Tibial artery (tissue), 4 donors: ENCODE data around the gene INF2.

Source experiments
- DNase-seq, 2 donors: peaks; one replicate each; pipeline ENCODE4 v3.0.0-alpha.2; 2019
- H3K27ac ChIP-seq, 2 donors: fragments of 200-600 bp; sonication (generic) in 1 of 2; 1 replicate in 1 of 2; 2 replicates in 1 of 2; pipeline ENCODE4 v1.5.1; 2018 to 2019; ENCODE audit warnings: mild to moderate bottlenecking in 1 of 2
- H3K27me3 ChIP-seq, 2 donors: fragments of 200-600 bp; sonication (generic) in 1 of 2; one replicate each; pipeline versions ENCODE4 v1.5.1 to v1.6.0; 2016 to 2019
- H3K36me3 ChIP-seq, 3 donors: fragments of 200-600 bp; sonication (generic) in 2 of 3; one replicate each; pipeline ENCODE4 v1.5.1; 2016 to 2019; ENCODE audit warnings: mild to moderate bottlenecking in 2 of 3
- H3K4me1 ChIP-seq, 4 donors: fragments of 200-600 bp; sonication (generic) in 2 of 4; 1 replicate in 3 of 4; 2 replicates in 1 of 4; pipeline ENCODE4 v1.5.1; 2016 to 2019
- H3K4me3 ChIP-seq, 2 donors: fragments of 200-600 bp; sonication (generic) in 1 of 2; 1 replicate in 1 of 2; 2 replicates in 1 of 2; pipeline ENCODE4 v1.5.1; 2018 to 2019; ENCODE audit warnings: mild to moderate bottlenecking in 2 of 2
- H3K9me3 ChIP-seq, 3 donors: fragments of 200-600 bp; sonication (generic) in 1 of 3; one replicate each; pipeline ENCODE4 v1.5.1; 2016 to 2019
- CTCF ChIP-seq, 2 experiments: fragments of 200-600 bp in 1 of 2; fragments of 450-650 bp in 1 of 2; IDR thresholded peaks; one replicate each; pipeline ENCODE4 v1.5.1; 2017 to 2019; ENCODE audit warnings: antibody characterized with exemption in 2 of 2, mild to moderate bottlenecking in 1 of 2, moderate library complexity in 1 of 2
- intact Hi-C: fragments of 100-400 bp; cut with DNase I; formaldehyde crosslinking; loops from one replicate; pipeline ENCODE4 v1.15.0; 2023; ENCODE audit warnings: low total_unique reads

The INF2 gene

DNA sequence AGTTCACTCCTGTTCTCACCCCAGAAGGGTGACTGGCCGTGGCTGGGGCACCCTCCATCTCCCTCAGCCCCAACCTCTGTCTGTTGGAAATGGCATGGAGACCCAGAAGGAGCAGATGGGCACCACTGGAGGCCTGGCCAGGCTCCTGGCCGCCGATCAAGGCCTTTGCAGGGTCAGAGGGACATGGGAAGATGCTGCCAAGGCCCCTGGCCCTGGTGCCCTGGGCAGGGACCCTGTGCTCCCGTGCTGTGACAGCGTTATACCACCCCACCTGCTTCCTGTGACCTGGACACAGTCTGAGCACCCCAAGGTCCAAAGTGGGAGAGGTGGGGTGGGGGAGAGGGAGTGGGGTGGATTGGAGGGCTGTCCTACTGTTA lies 3.5 kb downstream of the INF2 start:
- peaks cover 21 to 93% (median 89%) of the 10 kb centered on the region in 4 donors for H3K4me1 ChIP-seq
- H3K27me3 ChIP-seq, result no peaks in the 10 kb centered on the region
- H3K27ac ChIP-seq, result peak overlapping the region; percentile 88 to 93
- intact Hi-C loops, result no loop called here
- DNase-seq, result no peak
- peaks cover 0 to 15% (median 10%) of the 10 kb centered on the region in 3 donors for H3K36me3 ChIP-seq
- H3K9me3 ChIP-seq, result no peaks in the 10 kb centered on the region
- H3K4me3 ChIP-seq, result no peak overlapping the region
- TF ChIP-seq CTCF (IDR thresholded peaks at IDR 0.05), result no peak

- no peak overlapping the region for H3K4me3 ChIP-seq
- no peaks in the 10 kb centered on the region for H3K27me3 ChIP-seq
- DNase-seq, result no peak
- TF ChIP-seq CTCF (IDR thresholded peaks at IDR 0.05), result no peak
- no peaks in the 10 kb centered on the region for H3K9me3 ChIP-seq
- intact Hi-C loops, result no loop called here
- peaks cover 0 to 15% (median 10%) of the 10 kb centered on the region in 3 donors for H3K36me3 ChIP-seq
- H3K4me1 ChIP-seq, result peaks cover 23 to 93% (median 89%) of the 10 kb centered on the region in 4 donors
- peak overlapping the region; percentile 88 to 93 for H3K27ac ChIP-seq
These were observed 4.3 kb downstream of the INF2 start for GRCh38 chr14:104693482-104694431.

DNA sequence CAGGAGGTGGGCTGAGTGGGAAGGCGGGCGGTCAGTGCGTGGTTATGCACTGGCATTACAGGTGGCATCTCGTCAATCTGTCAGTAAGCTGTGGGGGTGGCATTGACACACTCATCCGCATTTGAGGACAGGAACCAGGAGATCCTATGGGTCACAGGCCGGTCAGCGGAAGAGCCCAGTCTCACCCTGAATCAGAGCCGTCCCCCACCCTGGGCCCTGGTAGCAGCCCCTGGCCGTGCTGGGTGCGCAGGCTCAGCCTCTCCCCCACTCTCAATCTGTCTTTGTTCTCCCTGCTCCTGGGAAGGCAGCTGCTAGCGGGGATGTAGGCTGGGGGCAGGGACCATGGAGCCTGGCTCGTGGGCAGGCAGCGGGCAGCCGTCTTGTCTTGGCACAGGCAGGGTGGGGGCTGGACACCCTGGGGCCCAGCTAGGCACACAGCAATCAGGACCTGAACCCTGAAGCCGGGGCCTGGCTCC lies 5.1 kb downstream of the INF2 start:
- Histone ChIP-seq H3K4me1 (peaks cover 23 to 95% (median 93%) of the 10 kb centered on the region in 4 donors), H3K27me3 (no peaks in the 10 kb centered on the region), H3K4me3 (no peak overlapping the region), H3K36me3 (peaks cover 0 to 15% (median 10%) of the 10 kb centered on the region in 3 donors), H3K9me3 (no peaks in the 10 kb centered on the region), H3K27ac (peak overlapping the region; percentile 88 to 93)
- no peak for TF ChIP-seq CTCF (IDR thresholded peaks at IDR 0.05)
- intact Hi-C loops, result no loop called here
- no peak for DNase-seq

GRCh38 chr14:104694991-104695659 lies 5.7 kb downstream of the INF2 start:
- no peak overlapping the region for H3K4me3 ChIP-seq
- no peak for DNase-seq
- H3K4me1 ChIP-seq, result peaks cover 23 to 100% (median 98%) of the 10 kb centered on the region in 4 donors
- peaks cover 0 to 15% (median 10%) of the 10 kb centered on the region in 3 donors for H3K36me3 ChIP-seq
- H3K27me3 ChIP-seq, result no peaks in the 10 kb centered on the region
- intact Hi-C loops, result no loop called here
- TF ChIP-seq CTCF (IDR thresholded peaks at IDR 0.05), result no peak
- H3K27ac ChIP-seq, result peak overlapping the region; percentile 88 to 93
- no peaks in the 10 kb centered on the region for H3K9me3 ChIP-seq

GRCh38 chr14:104695660-104696000 lies 6.2 kb downstream of the INF2 start:
- DNase-seq, result no peak
- Histone ChIP-seq H3K27me3 (no peaks in the 10 kb centered on the region), H3K9me3 (no peaks in the 10 kb centered on the region), H3K27ac (peak overlapping the region; percentile 88 to 93), H3K36me3 (peaks cover 0 to 15% (median 10%) of the 10 kb centered on the region in 3 donors), H3K4me3 (no peak overlapping the region), H3K4me1 (peaks cover 23 to 100% (median 99%) of the 10 kb centered on the region in 4 donors)
- intact Hi-C loops, result no loop called here
- TF ChIP-seq CTCF (IDR thresholded peaks at IDR 0.05), result no peak
